Mesothelial cell of epicardium (in vitro differentiated cells): ENCODE results near the gene LRRC4B. TPM values are rescaled to one million over a fixed set of nuclear protein-coding genes. Genes with fewer than 3 reads are reported as not detected.

ENCODE experiments used
- DNase-seq, 2 experiments: peaks; one replicate each; pipeline ENCODE4 v3.0.0; 2021; ENCODE audit warnings: low spot score in 2 of 2; ENCODE audit not compliant: unreplicated experiment in 2 of 2
- H3K27ac Mint-ChIP-seq: 2 replicates; pipeline ENCODE4 v1.8.0; 2021; ENCODE audit warnings: mixed read lengths
- H3K27me3 Mint-ChIP-seq: 2 replicates; pipeline ENCODE4 v1.8.0; 2021; ENCODE audit warnings: low read depth, mixed read lengths
- H3K36me3 Mint-ChIP-seq: 2 replicates; pipeline ENCODE4 v1.8.0; 2021; ENCODE audit warnings: mixed read lengths
- H3K4me1 Mint-ChIP-seq: 2 replicates; pipeline ENCODE4 v1.8.0; 2021; ENCODE audit warnings: mixed read lengths
- H3K4me3 Mint-ChIP-seq: 2 replicates; pipeline ENCODE4 v1.8.0; 2021; ENCODE audit warnings: mild to moderate bottlenecking, moderate library complexity, mixed read lengths
- H3K9me3 Mint-ChIP-seq: 2 replicates; pipeline ENCODE4 v1.8.0; 2021; ENCODE audit warnings: mixed read lengths
- total RNA-seq: library from RNA; stranded (reverse); gene quantifications from 3 replicates; pipeline ENCODE4 v1.2.1, GENCODE V29; 2021
- TF ChIP-seq, protein P1 (sequence below): fragments of 200-600 bp; sonication (generic); IDR thresholded peaks from one replicate; pipeline ENCODE4 v1.5.0; 2021; ENCODE audit warnings: antibody characterized with exemption; ENCODE audit not compliant: unreplicated experiment

LRRC4B gene
- total RNA-seq, 1 donor from 2014 or later = 16.3 TPM

DNA sequence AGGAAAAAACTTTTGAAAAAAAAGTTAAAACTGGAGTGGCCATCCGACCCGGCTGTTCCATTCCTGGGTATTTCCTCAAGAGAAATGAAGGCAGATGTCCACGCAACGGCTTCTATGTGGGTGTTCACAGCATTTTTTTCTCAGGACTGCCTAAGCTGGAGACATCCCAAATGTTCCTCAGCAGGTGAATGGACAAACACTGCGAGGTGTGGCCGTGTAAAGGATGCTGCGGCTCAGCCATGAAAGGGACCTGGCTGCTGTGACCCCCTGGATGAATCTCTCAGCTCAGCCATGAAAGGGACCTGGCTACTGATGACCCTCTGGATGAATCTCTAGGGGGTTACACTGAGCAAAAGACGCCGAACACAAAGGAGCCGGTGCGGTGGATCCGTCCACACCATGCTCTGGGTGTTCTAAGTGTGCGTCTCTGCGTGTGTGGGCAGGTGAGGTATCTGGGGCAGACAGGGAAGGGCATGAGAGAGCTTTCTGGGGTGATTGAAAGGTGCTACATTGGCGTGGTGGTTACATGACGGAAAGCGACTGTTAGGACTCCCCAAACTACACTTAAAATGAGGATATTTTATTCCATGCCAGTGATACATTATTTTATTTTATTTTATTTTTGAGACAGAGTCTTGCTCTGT is 47.3 kb downstream of the LRRC4B start:
- TF ChIP-seq, protein P1, sequence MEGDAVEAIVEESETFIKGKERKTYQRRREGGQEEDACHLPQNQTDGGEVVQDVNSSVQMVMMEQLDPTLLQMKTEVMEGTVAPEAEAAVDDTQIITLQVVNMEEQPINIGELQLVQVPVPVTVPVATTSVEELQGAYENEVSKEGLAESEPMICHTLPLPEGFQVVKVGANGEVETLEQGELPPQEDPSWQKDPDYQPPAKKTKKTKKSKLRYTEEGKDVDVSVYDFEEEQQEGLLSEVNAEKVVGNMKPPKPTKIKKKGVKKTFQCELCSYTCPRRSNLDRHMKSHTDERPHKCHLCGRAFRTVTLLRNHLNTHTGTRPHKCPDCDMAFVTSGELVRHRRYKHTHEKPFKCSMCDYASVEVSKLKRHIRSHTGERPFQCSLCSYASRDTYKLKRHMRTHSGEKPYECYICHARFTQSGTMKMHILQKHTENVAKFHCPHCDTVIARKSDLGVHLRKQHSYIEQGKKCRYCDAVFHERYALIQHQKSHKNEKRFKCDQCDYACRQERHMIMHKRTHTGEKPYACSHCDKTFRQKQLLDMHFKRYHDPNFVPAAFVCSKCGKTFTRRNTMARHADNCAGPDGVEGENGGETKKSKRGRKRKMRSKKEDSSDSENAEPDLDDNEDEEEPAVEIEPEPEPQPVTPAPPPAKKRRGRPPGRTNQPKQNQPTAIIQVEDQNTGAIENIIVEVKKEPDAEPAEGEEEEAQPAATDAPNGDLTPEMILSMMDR = no peak
- Mint-ChIP-seq H3K36me3 (no peaks in the 10 kb centered on the region), H3K4me3 (no peak overlapping the region), H3K4me1 (no peaks in the 10 kb centered on the region), H3K27ac (no peak overlapping the region), H3K27me3 (no peaks in the 10 kb centered on the region), H3K9me3 (no peaks in the 10 kb centered on the region)
- no peak for DNase-seq

DNA sequence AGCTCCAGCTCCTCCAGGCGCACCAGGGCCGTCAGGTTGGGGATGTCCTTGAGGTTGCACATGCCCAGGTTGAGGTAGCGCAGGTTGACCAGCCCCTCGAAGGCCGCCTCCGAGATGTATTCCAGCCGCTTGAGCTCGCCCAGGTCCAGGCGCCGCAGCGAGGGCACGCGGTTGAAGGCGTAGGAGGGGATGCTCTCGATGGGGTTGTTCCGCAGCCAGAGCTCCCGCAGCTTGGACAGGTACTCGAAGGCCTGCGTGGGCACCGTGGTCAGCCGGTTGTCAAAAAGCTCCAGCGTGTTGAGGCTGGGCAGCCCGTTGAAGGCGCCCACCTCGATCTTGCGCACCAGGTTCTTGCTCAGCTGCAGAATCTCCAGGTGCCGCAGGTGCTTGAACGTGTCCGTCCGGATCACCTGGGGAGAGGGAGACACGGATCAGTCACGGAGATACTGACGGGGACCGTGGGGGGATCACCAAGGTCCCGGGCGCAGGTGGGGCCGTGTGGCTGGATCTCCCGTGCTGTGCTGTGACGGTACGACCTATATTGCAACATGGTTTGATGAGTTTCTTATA is 49.1 kb downstream of the LRRC4B start:
- H3K4me1 Mint-ChIP-seq = no peaks in the 10 kb centered on the region
- H3K36me3 Mint-ChIP-seq = no peaks in the 10 kb centered on the region
- H3K4me3 Mint-ChIP-seq = no peak overlapping the region

DNA sequence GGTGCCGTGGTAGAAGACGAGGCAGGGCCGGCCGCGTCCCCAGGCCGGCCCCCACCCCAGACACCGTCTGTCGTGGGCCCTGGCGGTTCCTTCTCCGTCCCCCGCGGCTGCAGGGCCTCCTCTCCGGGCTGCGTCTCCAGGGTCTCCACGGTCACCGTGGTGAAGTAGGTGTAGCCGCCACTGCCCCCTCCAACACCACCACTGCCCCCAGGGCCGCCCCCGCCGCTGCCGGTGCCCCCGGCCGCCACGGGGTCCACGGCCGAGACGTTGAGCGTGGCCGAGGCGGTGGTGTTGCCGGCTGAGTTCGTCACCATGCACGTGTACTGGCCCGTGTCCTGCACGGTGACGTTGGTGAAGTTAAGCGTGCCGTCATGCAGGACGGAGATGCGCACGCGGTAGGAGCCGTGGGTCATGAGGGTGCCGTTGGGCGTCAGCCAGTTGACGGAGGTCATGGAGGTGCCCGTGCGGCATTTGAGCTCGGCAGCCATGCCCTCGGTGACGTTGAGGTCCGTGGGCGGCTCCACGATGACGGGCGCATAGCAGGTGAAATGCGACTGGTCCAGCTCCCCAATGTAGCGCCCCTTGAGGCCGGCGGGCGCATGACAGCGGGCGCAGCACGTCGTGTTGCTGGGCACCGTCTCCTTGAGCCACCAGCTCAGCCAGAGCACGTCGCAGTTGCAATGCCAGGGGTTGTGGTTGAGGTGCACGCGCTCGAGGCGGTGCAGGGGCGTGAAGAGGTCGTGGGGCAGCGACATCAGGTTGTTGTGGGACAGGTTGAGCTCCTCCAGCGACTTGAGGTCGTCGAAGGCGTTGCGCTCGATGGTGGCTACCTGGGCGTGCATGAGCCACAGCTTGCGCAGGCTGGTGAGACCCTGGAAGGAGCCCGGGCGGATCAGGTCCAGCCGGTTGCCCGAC is 49.9 kb downstream of the LRRC4B start:
- H3K27me3 Mint-ChIP-seq = no peaks in the 10 kb centered on the region
- H3K4me1 Mint-ChIP-seq = no peaks in the 10 kb centered on the region
- no peak overlapping the region for H3K27ac Mint-ChIP-seq
- no peaks in the 10 kb centered on the region for H3K36me3 Mint-ChIP-seq
- no peak overlapping the region for H3K4me3 Mint-ChIP-seq
- H3K9me3 Mint-ChIP-seq = no peaks in the 10 kb centered on the region
- DNase-seq = no peak
- TF ChIP-seq, protein P1 = peak; percentile 42

More for the DNA sequence above, 49.1 kb downstream of the LRRC4B start:
- Mint-ChIP-seq H3K27me3 (no peaks in the 10 kb centered on the region), H3K9me3 (no peaks in the 10 kb centered on the region), H3K27ac (no peak overlapping the region)
- TF ChIP-seq, protein P1 = no peak
- DNase-seq = no peak

DNA sequence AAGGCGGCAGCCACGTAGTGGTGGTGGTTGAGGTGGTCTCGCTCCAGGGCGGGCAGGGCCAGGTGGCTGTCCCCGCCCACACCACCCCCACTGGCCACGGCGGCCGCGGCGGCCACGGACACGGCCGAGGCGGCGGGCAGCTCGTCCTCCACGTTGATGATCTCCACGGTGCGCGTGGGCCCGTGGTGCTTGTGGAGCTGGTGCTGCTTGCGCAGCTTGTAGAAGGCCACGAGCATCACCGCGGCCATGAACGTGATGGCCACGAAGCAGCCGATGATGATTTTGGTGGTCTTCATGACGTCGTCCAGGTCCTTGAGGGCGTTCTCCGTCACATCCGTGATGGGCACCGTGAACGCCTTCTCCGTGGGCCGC is 50.5 kb downstream of the LRRC4B start:
- Mint-ChIP-seq H3K9me3 (no peaks in the 10 kb centered on the region), H3K27ac (no peak overlapping the region), H3K4me1 (no peaks in the 10 kb centered on the region), H3K27me3 (no peaks in the 10 kb centered on the region), H3K36me3 (no peaks in the 10 kb centered on the region), H3K4me3 (no peak overlapping the region)
- DNase-seq = no peak
- TF ChIP-seq, protein P1 = no peak

DNA sequence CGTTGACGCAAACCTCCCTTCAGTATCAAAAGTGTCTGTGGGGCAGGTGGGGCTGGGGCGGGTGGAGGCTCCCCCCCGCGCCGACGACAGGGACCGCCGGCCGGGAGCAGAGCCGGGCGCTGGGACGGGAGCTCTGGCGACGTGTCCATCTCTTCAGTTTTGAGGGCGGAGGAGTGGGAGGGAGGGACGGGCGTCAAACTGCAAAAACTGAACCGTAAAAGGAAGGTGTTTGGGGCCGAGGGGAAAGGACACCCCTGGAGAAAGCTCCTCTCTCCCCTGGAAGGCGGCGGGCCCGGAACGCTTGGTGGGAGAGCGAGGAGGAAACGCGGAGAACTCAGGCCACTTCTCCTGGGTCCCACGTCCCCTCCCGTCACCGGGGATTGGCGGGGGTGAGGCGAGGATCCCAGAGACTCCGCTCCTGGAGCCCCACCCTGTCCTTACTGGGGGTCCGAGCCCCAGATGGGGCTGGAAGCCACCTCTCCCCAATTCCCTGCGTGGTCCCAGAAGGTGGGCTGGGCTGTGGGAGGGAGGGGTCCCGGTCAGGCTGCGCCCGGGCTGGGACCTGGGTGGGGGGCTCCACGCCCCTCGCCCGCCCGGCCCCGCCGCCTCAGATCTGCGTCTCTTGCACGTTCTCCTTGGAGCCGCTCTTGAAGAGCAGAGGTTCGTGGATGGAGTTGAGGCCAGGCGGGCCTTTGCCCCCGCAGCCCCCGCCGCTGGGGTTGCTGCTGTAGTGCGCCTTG is 51.1 kb downstream of the LRRC4B start:
- no peaks in the 10 kb centered on the region for H3K27me3 Mint-ChIP-seq
- no peaks in the 10 kb centered on the region for H3K4me1 Mint-ChIP-seq
- no peak overlapping the region for H3K27ac Mint-ChIP-seq
- H3K36me3 Mint-ChIP-seq = no peaks in the 10 kb centered on the region
- no peak overlapping the region for H3K4me3 Mint-ChIP-seq
- DNase-seq = no peak
- TF ChIP-seq, protein P1 = no peak
- no peaks in the 10 kb centered on the region for H3K9me3 Mint-ChIP-seq
